Activated naive CD8-positive, alpha-beta T cell treated with anti-CD3 and anti-CD28 coated beads, Interleukin-2, amount 10 ng/mL, durations not matched to agents 7 days and 5 days (primary cell): ENCODE results near the gene SRGAP3. TPM values are rescaled to one million over a fixed set of nuclear protein-coding genes. Genes with fewer than 3 reads are reported as not detected.

Experiments used
- ATAC-seq: fragments of 150-1000 bp; cut with Tn5 transposase; one replicate; pipeline ENCODE4 v1.10.0; 2021; ENCODE audit warnings: low read depth, moderate library complexity
- POLR2A ChIA-PET: fragments of 350-600 bp; sonication (Branson Sonifier 250); formaldehyde crosslinking; loops from one replicate; lab custom pipeline; 2021; ENCODE audit warnings: antibody characterized with exemption; lab: Charles Lee
- DNase-seq: peaks from one replicate; pipeline ENCODE4 v3.0.0; 2021
- H3K27ac Mint-ChIP-seq: one replicate; pipeline ENCODE4 v1.8.0; 2022; ENCODE audit warnings: mild to moderate bottlenecking, mixed read lengths
- H3K27me3 Mint-ChIP-seq: one replicate; pipeline ENCODE4 v1.8.0; 2022; ENCODE audit warnings: mild to moderate bottlenecking, moderate library complexity, mixed read lengths
- H3K36me3 Mint-ChIP-seq: one replicate; pipeline ENCODE4 v1.8.0; 2021; ENCODE audit warnings: mild to moderate bottlenecking, mixed read lengths
- H3K4me1 Mint-ChIP-seq: one replicate; pipeline ENCODE4 v1.8.0; 2021; ENCODE audit warnings: mixed read lengths
- H3K4me3 Mint-ChIP-seq: one replicate; pipeline ENCODE4 v1.8.0; 2022; ENCODE audit warnings: mild to moderate bottlenecking, moderate library complexity, mixed read lengths
- H3K9me3 Mint-ChIP-seq: one replicate; pipeline ENCODE4 v1.8.0; 2021; ENCODE audit warnings: mixed read lengths
- total RNA-seq, 2 experiments: library from RNA; stranded (reverse); gene quantifications; one replicate each; pipeline ENCODE4 v1.2.3, GENCODE V29; 2021

Gene SRGAP3
- total RNA-seq, 2 experiments from 2014 or later, result 4.9 to 5.5 TPM

- Mint-ChIP-seq H3K4me3 (no peak overlapping the region), H3K36me3 (no peaks in the 10 kb centered on the region), H3K27ac (no peak overlapping the region), H3K9me3 (no peaks in the 10 kb centered on the region), H3K4me1 (peaks cover 27% of the 10 kb centered on the region), H3K27me3 (peaks cover 25% of the 10 kb centered on the region)
- POLR2A ChIA-PET, result no interaction called here
- no peak for DNase-seq
- no peak for ATAC-seq
These were observed 65.5 kb downstream of the SRGAP3 start for GRCh38 chr3:9183811-9184460.

- POLR2A ChIA-PET, result no interaction called here
- ATAC-seq, result no peak
- no peak overlapping the region for H3K27ac Mint-ChIP-seq
These were observed 66.4 kb downstream of the SRGAP3 start for GRCh38 chr3:9183011-9183410.

GRCh38 chr3:9180764-9181117 is 68.7 kb downstream of the SRGAP3 start:
- Mint-ChIP-seq H3K27ac (peak overlapping the region; percentile 91), H3K4me1 (peaks cover 47% of the 10 kb centered on the region), H3K36me3 (peaks cover 4% of the 10 kb centered on the region), H3K27me3 (peaks cover 18% of the 10 kb centered on the region), H3K4me3 (peak overlapping the region; percentile 76), H3K9me3 (no peaks in the 10 kb centered on the region)
- ATAC-seq (peak; percentile 27), DNase-seq (no peak)
- POLR2A ChIA-PET, result interaction anchor here (0.8 to 1.1 kb wide), 2 partner anchors 31 to 215 kb away, joined by 3 to 5 read pairs; no protein-coding TSS in a partner anchor

More at GRCh38 chr3:9183011-9183410, 66.4 kb downstream of the SRGAP3 start:
- Mint-ChIP-seq H3K36me3 (no peaks in the 10 kb centered on the region), H3K4me1 (peaks cover 35% of the 10 kb centered on the region), H3K9me3 (no peaks in the 10 kb centered on the region), H3K27me3 (peaks cover 19% of the 10 kb centered on the region), H3K4me3 (no peak overlapping the region)
- DNase-seq, result no peak

- Mint-ChIP-seq H3K27ac (peak overlapping the region; percentile 91), H3K4me1 (peaks cover 48% of the 10 kb centered on the region), H3K4me3 (peak overlapping the region; percentile 76), H3K9me3 (no peaks in the 10 kb centered on the region), H3K27me3 (peaks cover 16% of the 10 kb centered on the region), H3K36me3 (peaks cover 4% of the 10 kb centered on the region)
- POLR2A ChIA-PET, result interaction anchor here (1.0 to 1.1 kb wide), 2 partner anchors 12 to 216 kb away, joined by 3 read pairs; no protein-coding TSS in a partner anchor
- DNase-seq, result peak; percentile 55
- ATAC-seq, result peak; percentile 68
These were observed 69.4 kb downstream of the SRGAP3 start for GRCh38 chr3:9179826-9180763.

- Mint-ChIP-seq H3K4me1 (peaks cover 54% of the 10 kb centered on the region), H3K9me3 (no peaks in the 10 kb centered on the region), H3K4me3 (peak overlapping the region; percentile 73), H3K27me3 (peaks cover 7% of the 10 kb centered on the region), H3K36me3 (peaks cover 4% of the 10 kb centered on the region), H3K27ac (peak overlapping the region; percentile 83)
- DNase-seq, result peak; percentile 70
- ATAC-seq, result peak; percentile 53
- POLR2A ChIA-PET, result interaction anchor here (1.0 to 1.2 kb wide), 2 partner anchors 10 to 11 kb away, joined by 3 to 4 read pairs; no protein-coding TSS in a partner anchor
These were observed 70.7 kb downstream of the SRGAP3 start for GRCh38 chr3:9178697-9179096.

GRCh38 chr3:9175421-9175820 is 74.0 kb downstream of the SRGAP3 start:
- Mint-ChIP-seq H3K9me3 (no peaks in the 10 kb centered on the region), H3K27me3 (peaks cover 2% of the 10 kb centered on the region), H3K36me3 (peaks cover 4% of the 10 kb centered on the region), H3K4me1 (peaks cover 56% of the 10 kb centered on the region), H3K4me3 (no peak overlapping the region), H3K27ac (no peak overlapping the region)
- no peak for DNase-seq
- POLR2A ChIA-PET, result no interaction called here
- ATAC-seq, result no peak

GRCh38 chr3:9173445-9173844 is 76.0 kb downstream of the SRGAP3 start:
- ATAC-seq (no peak), DNase-seq (no peak)
- H3K27ac Mint-ChIP-seq, result no peak overlapping the region
- peaks cover 4% of the 10 kb centered on the region for H3K36me3 Mint-ChIP-seq
- H3K9me3 Mint-ChIP-seq, result no peaks in the 10 kb centered on the region
- no peak overlapping the region for H3K4me3 Mint-ChIP-seq
- H3K4me1 Mint-ChIP-seq, result peaks cover 54% of the 10 kb centered on the region
- POLR2A ChIA-PET, result no interaction called here
- H3K27me3 Mint-ChIP-seq, result peaks cover 2% of the 10 kb centered on the region

GRCh38 chr3:9172851-9173321 is 76.6 kb downstream of the SRGAP3 start:
- H3K4me1 Mint-ChIP-seq, result peaks cover 57% of the 10 kb centered on the region
- no peaks in the 10 kb centered on the region for H3K9me3 Mint-ChIP-seq
- POLR2A ChIA-PET, result no interaction called here
- ATAC-seq (no peak), DNase-seq (no peak)
- H3K36me3 Mint-ChIP-seq, result peaks cover 4% of the 10 kb centered on the region
- H3K4me3 Mint-ChIP-seq, result no peak overlapping the region
- H3K27me3 Mint-ChIP-seq, result peaks cover 2% of the 10 kb centered on the region
- no peak overlapping the region for H3K27ac Mint-ChIP-seq

GRCh38 chr3:9170851-9171160 is 78.6 kb downstream of the SRGAP3 start:
- no peak overlapping the region for H3K27ac Mint-ChIP-seq
- no peaks in the 10 kb centered on the region for H3K27me3 Mint-ChIP-seq
- ATAC-seq, result no peak
- POLR2A ChIA-PET, result no interaction called here
- no peaks in the 10 kb centered on the region for H3K36me3 Mint-ChIP-seq
- H3K4me1 Mint-ChIP-seq, result peaks cover 46% of the 10 kb centered on the region
- H3K9me3 Mint-ChIP-seq, result no peaks in the 10 kb centered on the region
- DNase-seq, result no peak
- H3K4me3 Mint-ChIP-seq, result no peak overlapping the region

GRCh38 chr3:9169956-9170850 is 79.2 kb downstream of the SRGAP3 start:
- ATAC-seq (peak; percentile 55), DNase-seq (no peak)
- Mint-ChIP-seq H3K36me3 (no peaks in the 10 kb centered on the region), H3K27ac (peak overlapping the region; percentile 38), H3K4me3 (peak overlapping the region; percentile 67), H3K27me3 (no peaks in the 10 kb centered on the region), H3K9me3 (no peaks in the 10 kb centered on the region), H3K4me1 (peaks cover 46% of the 10 kb centered on the region)
- POLR2A ChIA-PET, result no interaction called here

GRCh38 chr3:9169326-9169725 is 80.1 kb downstream of the SRGAP3 start:
- H3K27ac Mint-ChIP-seq, result peak overlapping the region; percentile 71
- ATAC-seq (no peak), DNase-seq (no peak)
- H3K9me3 Mint-ChIP-seq, result no peaks in the 10 kb centered on the region
- no peaks in the 10 kb centered on the region for H3K27me3 Mint-ChIP-seq
- POLR2A ChIA-PET, result interaction anchor here (1.5 kb wide), 1 partner anchor 9 kb away, joined by 4 read pairs; no protein-coding TSS in a partner anchor
- peak overlapping the region; percentile 59 for H3K4me3 Mint-ChIP-seq
- H3K4me1 Mint-ChIP-seq, result peaks cover 44% of the 10 kb centered on the region
- H3K36me3 Mint-ChIP-seq, result no peaks in the 10 kb centered on the region

GRCh38 chr3:9168241-9168741 is 81.2 kb downstream of the SRGAP3 start:
- DNase-seq, result peak; percentile 61
- H3K27me3 Mint-ChIP-seq, result no peaks in the 10 kb centered on the region
- H3K36me3 Mint-ChIP-seq, result no peaks in the 10 kb centered on the region
- peak overlapping the region; percentile 51 for H3K4me3 Mint-ChIP-seq
- H3K9me3 Mint-ChIP-seq, result no peaks in the 10 kb centered on the region
- peaks cover 39% of the 10 kb centered on the region for H3K4me1 Mint-ChIP-seq
- peak overlapping the region; percentile 71 for H3K27ac Mint-ChIP-seq
- POLR2A ChIA-PET, result interaction anchor here (1.1 to 1.5 kb wide), 2 partner anchors 10 to 11 kb away, joined by 3 to 4 read pairs; no protein-coding TSS in a partner anchor
- ATAC-seq, result peak; percentile 92
